Thyroid gland (tissue), 4 donors: ENCODE data around the gene BMPR1B.

Experiments used
- POLR2A ChIP-seq, 2 donors: fragments of 450-650 bp; IDR thresholded peaks; one replicate each; pipeline ENCODE4 v1.6.1; 2017; ENCODE audit warnings: antibody characterized with exemption in 2 of 2, mild to moderate bottlenecking in 2 of 2, moderate library complexity in 1 of 2
- TF ChIP-seq, protein P1 (sequence below), 6 experiments: fragments of 200-600 bp in 3 of 6; fragments of 450-650 bp in 3 of 6; sonication (generic) in 3 of 6; IDR thresholded peaks; one replicate each; pipeline ENCODE4 v1.5.1; 2016 to 2019; ENCODE audit warnings: antibody characterized with exemption in 6 of 6, mild to moderate bottlenecking in 2 of 6, inconsistent platforms in 1 of 6, moderate library complexity in 1 of 6

DNA sequence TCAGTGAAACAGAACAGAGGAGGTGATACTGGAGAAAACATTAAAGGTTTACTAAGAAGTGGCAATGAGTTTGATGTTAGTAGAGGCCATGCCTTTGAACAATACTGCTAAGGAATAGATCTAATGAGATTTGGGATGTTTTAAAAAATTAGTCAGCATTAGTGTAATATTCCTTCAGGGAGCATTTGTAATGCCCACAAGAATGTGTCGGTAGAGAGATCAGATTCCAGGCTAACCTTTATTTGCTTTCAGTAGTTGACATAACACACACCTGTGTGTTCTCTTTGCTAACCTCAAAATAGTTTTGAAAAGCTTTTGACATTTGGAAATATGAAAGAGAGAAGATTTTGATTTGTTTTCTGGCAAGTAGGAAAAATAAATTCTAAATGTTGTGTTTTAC, 328.8 kb downstream of the BMPR1B start:
- TF ChIP-seq, protein P1, sequence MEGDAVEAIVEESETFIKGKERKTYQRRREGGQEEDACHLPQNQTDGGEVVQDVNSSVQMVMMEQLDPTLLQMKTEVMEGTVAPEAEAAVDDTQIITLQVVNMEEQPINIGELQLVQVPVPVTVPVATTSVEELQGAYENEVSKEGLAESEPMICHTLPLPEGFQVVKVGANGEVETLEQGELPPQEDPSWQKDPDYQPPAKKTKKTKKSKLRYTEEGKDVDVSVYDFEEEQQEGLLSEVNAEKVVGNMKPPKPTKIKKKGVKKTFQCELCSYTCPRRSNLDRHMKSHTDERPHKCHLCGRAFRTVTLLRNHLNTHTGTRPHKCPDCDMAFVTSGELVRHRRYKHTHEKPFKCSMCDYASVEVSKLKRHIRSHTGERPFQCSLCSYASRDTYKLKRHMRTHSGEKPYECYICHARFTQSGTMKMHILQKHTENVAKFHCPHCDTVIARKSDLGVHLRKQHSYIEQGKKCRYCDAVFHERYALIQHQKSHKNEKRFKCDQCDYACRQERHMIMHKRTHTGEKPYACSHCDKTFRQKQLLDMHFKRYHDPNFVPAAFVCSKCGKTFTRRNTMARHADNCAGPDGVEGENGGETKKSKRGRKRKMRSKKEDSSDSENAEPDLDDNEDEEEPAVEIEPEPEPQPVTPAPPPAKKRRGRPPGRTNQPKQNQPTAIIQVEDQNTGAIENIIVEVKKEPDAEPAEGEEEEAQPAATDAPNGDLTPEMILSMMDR (IDR thresholded peaks at IDR 0.05): no peak
- no peak for TF ChIP-seq POLR2A (IDR thresholded peaks at IDR 0.05)
